Motor neuron (in vitro differentiated cells): ENCODE measurements around the gene SLC6A19. TPM values are rescaled to one million over a fixed set of nuclear protein-coding genes. Genes with fewer than 3 reads are reported as not detected.

ENCODE experiments used
- total RNA-seq, 8 experiments: library from RNA; unstranded; fragments of 300-600 nt; gene quantifications; 2 replicates each; pipeline versions ENCODE4 v1.2.3 to v1.2.4, GENCODE V29; 2022

SLC6A19 gene
- total RNA-seq, 8 experiments from 2014 or later: 0.04 to 0.24 (median 0.10) TPM; not detected in 3

Other genes with a start within 250 kb of the SLC6A19 start
- 10 to 100 TPM in 1 of 8 experiments, 1 to 10 TPM in 4, under 1 TPM in 2, not detected in 1; 0.41 to 19.2 (median 6.8) TPM for gene NKD2, start 192.8 kb upstream of the SLC6A19 start, total RNA-seq
- gene SLC12A7, start 89.5 kb upstream of the SLC6A19 start, total RNA-seq: 10 to 100 TPM in 3 of 8 experiments, 1 to 10 TPM in 5; 2.0 to 14.4 (median 6.7) TPM
- gene SLC6A18, start 23.8 kb downstream of the SLC6A19 start, total RNA-seq: under 1 TPM in 1 of 8 experiments, not detected in 7; 0.14 TPM
- gene TERT, start 93.5 kb downstream of the SLC6A19 start, total RNA-seq: 1 to 10 TPM in 2 of 8 experiments, under 1 TPM in 5, not detected in 1; 0.05 to 6.3 (median 0.38) TPM
- gene CLPTM1L, start 143.5 kb downstream of the SLC6A19 start, total RNA-seq: 100 to 1,000 TPM in 2 of 8 experiments, 10 to 100 TPM in 6; 42.4 to 132 (median 77.7) TPM
- gene SLC6A3, start 243.8 kb downstream of the SLC6A19 start, total RNA-seq: 1 to 10 TPM in 2 of 8 experiments, under 1 TPM in 4, not detected in 2; 0.05 to 1.7 (median 0.52) TPM